Activated CD8-positive, alpha-beta memory T cell treated with anti-CD3 and anti-CD28 coated beads, Interleukin-2, amount 10 ng/mL, durations not matched to agents 7 days and 5 days (primary cell): ENCODE measurements around the gene TRAPPC1. TPM values are rescaled to one million over a fixed set of nuclear protein-coding genes. Genes with fewer than 3 reads are reported as not detected.

Experiments used
- total RNA-seq, 2 experiments: library from RNA; stranded (reverse); gene quantifications; one replicate each; pipeline ENCODE4 v1.2.3, GENCODE V29; 2021

The TRAPPC1 gene
- total RNA-seq, 2 experiments from 2014 or later, result 216 to 245 TPM

Other genes with a start within 250 kb of the TRAPPC1 start
- gene TP53, start 244.5 kb downstream of the TRAPPC1 start, total RNA-seq, result 100 to 1,000 TPM; 137 to 171 TPM
- gene WRAP53, start 243.5 kb downstream of the TRAPPC1 start, total RNA-seq, result 10 to 100 TPM; 28.0 to 29.0 TPM
- not detected for gene EFNB3, start 226.7 kb downstream of the TRAPPC1 start, total RNA-seq
- gene DNAH2, start 214.2 kb downstream of the TRAPPC1 start, total RNA-seq, result not detected
- gene KDM6B, start 97.7 kb downstream of the TRAPPC1 start, total RNA-seq, result 10 to 100 TPM; 15.5 to 31.9 TPM
- gene TMEM88, start 76.9 kb downstream of the TRAPPC1 start, total RNA-seq, result 1 to 10 TPM in 1 of 2 experiments, under 1 TPM in 1; 0.84 to 1.2 TPM
- 10 to 100 TPM; 86.0 to 95.8 TPM for gene NAA38, start 74.4 kb downstream of the TRAPPC1 start, total RNA-seq
- gene CYB5D1, start 73.9 kb downstream of the TRAPPC1 start, total RNA-seq, result 1 to 10 TPM; 6.4 to 8.2 TPM
- 100 to 1,000 TPM; 139 to 147 TPM for gene CHD3, start 43.2 kb downstream of the TRAPPC1 start, total RNA-seq
- 1 to 10 TPM; 2.8 to 3.9 TPM for gene RNF227, start 15.7 kb downstream of the TRAPPC1 start, total RNA-seq
- gene KCNAB3, start 2.1 kb downstream of the TRAPPC1 start, total RNA-seq, result 1 to 10 TPM; 6.6 to 6.7 TPM
- gene CNTROB, start 260 bp upstream of the TRAPPC1 start, total RNA-seq, result 10 to 100 TPM; 56.8 to 69.2 TPM
- not detected for gene GUCY2D, start 70.7 kb upstream of the TRAPPC1 start, total RNA-seq
- not detected for gene ALOX15B, start 107.1 kb upstream of the TRAPPC1 start, total RNA-seq
- gene ALOX12B, start 155.8 kb upstream of the TRAPPC1 start, total RNA-seq, result under 1 TPM; 0.42 to 0.64 TPM
- gene ALOXE3, start 186.6 kb upstream of the TRAPPC1 start, total RNA-seq, result not detected
- gene HES7, start 192.2 kb upstream of the TRAPPC1 start, total RNA-seq, result 1 to 10 TPM; 1.2 TPM
- gene PER1, start 220.5 kb upstream of the TRAPPC1 start, total RNA-seq, result 10 to 100 TPM; 47.3 to 56.4 TPM
- gene VAMP2, start 231.0 kb upstream of the TRAPPC1 start, total RNA-seq, result 10 to 100 TPM; 47.6 to 68.9 TPM
- 10 to 100 TPM; 29.9 to 61.0 TPM for gene TMEM107, start 244.4 kb upstream of the TRAPPC1 start, total RNA-seq